K562 (cell line): Measurements from ENCODE around the gene RGS14. TPM values are rescaled to one million over a fixed set of nuclear protein-coding genes. Genes with fewer than 3 reads are reported as not detected.

Experiments used
- ATAC-seq: fragments of 200-7000 bp; cut with Tn5 transposase; 3 replicates; pipeline ENCODE4 v1.9.1; 2020; ENCODE audit warnings: moderate library complexity
- BruUV-seq: library from RNA; stranded (reverse); fragments of 400-500 nt; replicated peaks from 2 replicates; lab custom pipeline; 2021; lab: Mats Ljungman, UMichigan
- CTCF ChIA-PET: fragments of 300-600 bp; formaldehyde crosslinking; extraction: SDS; loops from one replicate; lab custom pipeline; 2021; ENCODE audit warnings: low intra/inter-chr PET ratio; lab: Yijun Ruan, JAX
- POLR2A ChIA-PET: fragments of 300-600, 350-650 bp; sonication (Branson Sonifier 250); formaldehyde crosslinking; extraction: SDS; loops from one replicate; lab custom pipeline; 2021; ENCODE audit warnings: antibody characterized with exemption, inconsistent platforms; lab: Yijun Ruan, JAX
- DNase-seq, 4 experiments: peaks; one replicate each; pipeline versions ENCODE4 v3.0.0 to v3.0.0-alpha.2; 2011 to 2018; ENCODE audit warnings: low spot score in 3 of 4, mixed read lengths in 3 of 4; ENCODE audit errors: extremely low read depth in 1 of 4
- FAIRE-seq: peaks from 2 replicates; lab custom pipeline; 2011; peaks lifted over from hg19 to GRCh38; lab: Jason Lieb, UNC
- H2AFZ ChIP-seq: 2 replicates; pipeline ENCODE4 v1.6.0; 2011; ENCODE audit warnings: low read depth, low read length, control low read depth, inconsistent platforms
- H3K27ac ChIP-seq: fragments of 200-600 bp; 3 replicates; pipeline ENCODE4 v1.8.0; 2011; ENCODE audit warnings: low read depth, mild to moderate bottlenecking, control low read depth, inconsistent platforms, low read length, moderate library complexity, mixed read lengths; ENCODE audit errors: extremely low read depth
- H3K27me3 ChIP-seq, 2 experiments: fragments of 300-600 bp in 1 of 2; 2 replicates in 1 of 2; 3 replicates in 1 of 2; pipeline versions ENCODE4 v1.6.0 to v1.8.0; 2011; ENCODE audit warnings: inconsistent platforms in 2 of 2, low read length in 2 of 2, mild to moderate bottlenecking in 1 of 2, mixed read lengths in 1 of 2, moderate library complexity in 1 of 2; ENCODE audit not compliant: control insufficient read depth in 2 of 2, insufficient read depth in 2 of 2
- H3K36me3 ChIP-seq: fragments of 300-600 bp; 3 replicates; pipeline ENCODE4 v1.8.0; 2011; ENCODE audit warnings: mild to moderate bottlenecking, low read length, inconsistent platforms; ENCODE audit not compliant: control insufficient read depth, insufficient read depth
- H3K4me1 ChIP-seq, 2 experiments: fragments of 200-600 bp in 1 of 2; replicated peaks in 1 of 2; 2 replicates in 1 of 2; 3 replicates in 1 of 2; pipeline versions ENCODE4 v1.5.1 to v1.8.0; 2011; ENCODE audit warnings: inconsistent platforms in 2 of 2, low read length in 2 of 2, mild to moderate bottlenecking in 1 of 2, mixed read lengths in 1 of 2, moderate library complexity in 1 of 2; ENCODE audit not compliant: control insufficient read depth in 2 of 2, insufficient read depth in 2 of 2
- H3K4me2 ChIP-seq: 2 replicates; pipeline ENCODE4 v1.6.1; 2011; ENCODE audit warnings: low read length, control low read depth, inconsistent platforms, mixed read lengths; ENCODE audit not compliant: insufficient read depth
- H3K4me3 ChIP-seq: fragments of 200-600 bp; sonication (generic), shearing (Covaris generic); 2 replicates; pipeline ENCODE4 v1.5.1; 2016; ENCODE audit warnings: control low read depth, inconsistent platforms
- H3K79me2 ChIP-seq: fragments of 200-600 bp; 3 replicates; pipeline ENCODE4 v1.8.0; 2011; ENCODE audit warnings: low read length, inconsistent platforms; ENCODE audit not compliant: control insufficient read depth, insufficient read depth
- H3K9ac ChIP-seq, 2 experiments: 2 replicates each; pipeline versions ENCODE4 v1.6.0 to v1.6.1; 2011; ENCODE audit warnings: low read depth in 2 of 2, low read length in 2 of 2, control low read depth in 1 of 2, inconsistent platforms in 1 of 2, mild to moderate bottlenecking in 1 of 2, mixed read lengths in 1 of 2; ENCODE audit not compliant: insufficient read depth in 1 of 2
- H3K9me1 ChIP-seq: one replicate; pipeline ENCODE4 v1.6.0; 2011; ENCODE audit warnings: inconsistent platforms, mild to moderate bottlenecking, low read length, moderate library complexity; ENCODE audit not compliant: control insufficient read depth, insufficient read depth
- H3K9me3 ChIP-seq: replicated peaks from 2 replicates; pipeline ENCODE4 v1.5.1; 2011; ENCODE audit warnings: low read depth, low read length, inconsistent platforms; ENCODE audit not compliant: control insufficient read depth, insufficient read depth
- H4K20me1 ChIP-seq: replicated peaks from 2 replicates; pipeline ENCODE4 v1.6.1; 2011; ENCODE audit warnings: low read length, inconsistent platforms, mixed read lengths; ENCODE audit not compliant: control insufficient read depth, insufficient read depth
- ADNP ChIP-seq: fragments of 200-800 bp; sonication (Bioruptor generic); IDR thresholded peaks from 2 replicates; pipeline ENCODE4 v1.6.1; 2016; ENCODE audit warnings: missing genetic modification characterization, missing compliant biosample characterization
- BCL6 ChIP-seq: fragments of 250-450 bp; sonication (Bioruptor Pico); IDR thresholded peaks from 2 replicates; pipeline ENCODE4 v1.4.0; 2020
- HNRNPH1 ChIP-seq: fragments of 200-400 bp; formaldehyde crosslinking; optimal IDR thresholded peaks from 2 replicates; pipeline ENCODE3; 2017; ENCODE audit warnings: low read depth, mild to moderate bottlenecking, low read length, moderate library complexity
- ID3 ChIP-seq, 2 experiments: fragments of 250-450 bp in 1 of 2; fragments of 450-650 bp in 1 of 2; sonication (Bioruptor Pico) in 1 of 2; IDR thresholded peaks; 2 replicates each; pipeline versions ENCODE4 v1.6.1 to v1.8.0; 2016 to 2021; ENCODE audit warnings: mild to moderate bottlenecking in 2 of 2, moderate library complexity in 2 of 2, missing compliant biosample characterization in 1 of 2, missing genetic modification characterization in 1 of 2
- NFRKB ChIP-seq: fragments of 450-650 bp; IDR thresholded peaks from 2 replicates; pipeline ENCODE4 v1.6.1; 2016; ENCODE audit warnings: low read depth
- NR0B1 ChIP-seq: fragments of 450-650 bp; IDR thresholded peaks from one replicate; pipeline ENCODE4 v1.6.1; 2018; ENCODE audit warnings: mild to moderate bottlenecking, moderate library complexity; ENCODE audit not compliant: partially characterized antibody
- PHB ChIP-seq: fragments of 250-450 bp; sonication (Bioruptor Pico); IDR thresholded peaks from 2 replicates; pipeline ENCODE4 v1.5.0; 2021
- RBFOX2 ChIP-seq: fragments of 200-400 bp; formaldehyde crosslinking; IDR thresholded peaks from 2 replicates; pipeline ENCODE4 v1.6.1; 2017; ENCODE audit warnings: low read depth, mild to moderate bottlenecking, low read length, moderate library complexity
- SRSF3 ChIP-seq: fragments of 200-400 bp; formaldehyde crosslinking; IDR thresholded peaks from 2 replicates; pipeline ENCODE4 v1.6.1; 2016; ENCODE audit warnings: mild to moderate bottlenecking, low read length, moderate library complexity; ENCODE audit not compliant: insufficient read depth
- USF2 ChIP-seq: sonication (generic); formaldehyde crosslinking; IDR thresholded peaks from 2 replicates; pipeline ENCODE4 v1.5.0; 2020; ENCODE audit warnings: missing genetic modification reagents
- ZNF174 ChIP-seq: fragments of 250-450 bp; sonication (Bioruptor Pico); IDR thresholded peaks from 2 replicates; pipeline ENCODE4 v1.4.0; 2020; ENCODE audit warnings: mild to moderate bottlenecking
- ZNF609 ChIP-seq: sonication (generic); formaldehyde crosslinking; IDR thresholded peaks from 2 replicates; pipeline ENCODE4 v1.8.1; 2023; ENCODE audit warnings: missing genetic modification reagents, mild to moderate bottlenecking, borderline replicate concordance
- ZNF75A ChIP-seq: fragments of 450-650 bp; formaldehyde crosslinking; IDR thresholded peaks from 2 replicates; pipeline ENCODE4 v1.4.0; 2020; ENCODE audit warnings: mild to moderate bottlenecking
- WGBS: fragments of 100-300 bp; shearing (Covaris generic); methylation state at CpG from one replicate; pipeline ENCODE4 v1.1.6; 2016; ENCODE audit warnings: low coverage, mixed read lengths; ENCODE audit not compliant: insufficient coverage; ENCODE audit errors: missing lambda C conversion rate; 5-methylcytosine and 5-hydroxymethylcytosine counted together
- in situ Hi-C: fragments of 300-500 bp; cut with MboI; formaldehyde crosslinking; loops from 4 replicates; pipeline ENCODE4 v1.15.0; 2018; ENCODE audit warnings: inconsistent platforms, mixed read lengths
- intact Hi-C: fragments of 100-400 bp; cut with micrococcal nuclease; formaldehyde crosslinking; loops from 2 replicates; pipeline ENCODE4 v1.14.2; 2022
- polyA plus RNA-seq, 8 experiments: library from polyadenylated mRNA; depleted of rRNA in 4 of 8; stranded (reverse) in 5 of 8; unstranded in 3 of 8; fragments of >200 nt; fragmentation: Nextera tagmentation in 2 of 8; fragmentation: Illumina TruSeq in 1 of 8; extraction: Ambion mirVana in 2 of 8; extraction: Trizol in 1 of 8; gene quantifications; 2 replicates each; pipeline versions ENCODE4 v1.2.1 to v1.2.3, GENCODE V29; 2011 to 2014; ENCODE audit warnings: inconsistent platforms in 1 of 8, missing spikeins in 1 of 8
- total RNA-seq, 7 experiments: library from RNA; depleted of rRNA in 6 of 7; stranded (reverse); fragments of >200 nt in 6 of 7; fragmentation: Illumina TruSeq in 2 of 7; extraction: Trizol in 2 of 7; gene quantifications; 2 replicates each; pipeline versions ENCODE4 v1.2.1 to v1.2.3, GENCODE V29; 2011 to 2021; ENCODE audit warnings: low replicate concordance in 1 of 7

Gene RGS14
- total and polyA plus RNA-seq, 9 of the 15 experiments (the other 6 are each of a cell fraction or from before 2014, with no cell fraction given): 0.28 to 75.9 (median 34.5) TPM

- TF ChIP-seq RBFOX2 (peak; percentile 51), NR0B1 (no peak), ZNF174 (CRISPR knock-in tag) (no peak), SRSF3 (0 out of 2 replicates have a peak, but pooled peaks have one; percentile 82), NFRKB (peak; percentile 68; the same call in 1 of the 2 replicates), ID3 (CRISPR knock-in tag; IDR thresholded peaks at IDR 0.05) (no peak), ID3 (tag; IDR thresholded peaks at IDR 0.05) (peak; percentile 27; the same call in 1 of the 2 replicates), PHB (CRISPR knock-in tag) (no peak)
Observed at GRCh38 chr5:177404641-177405179, 47.0 kb downstream of the RGS14 start (continued).

GRCh38 chr5:177405312-177405711, 47.6 kb downstream of the RGS14 start:
- no peak overlapping the region for H3K4me3 ChIP-seq
- no peak overlapping the region for H3K27ac ChIP-seq
- no peaks in the 10 kb centered on the region for H3K9me3 ChIP-seq
- intact Hi-C loops (loop anchor here (2.0 kb wide), 1 partner anchor 95 kb away; no protein-coding TSS in a partner anchor), in situ Hi-C loops (no loop called here)
- H2AFZ ChIP-seq: peak overlapping the region; percentile 98
- no peaks in the 10 kb centered on the region for H3K9me1 ChIP-seq
- peak overlapping the region; percentile 83 to 92; a peak in 3 of 4 replicates for H3K9ac ChIP-seq
- peak overlapping the region; percentile 80 for H3K4me2 ChIP-seq
- no peaks in the 10 kb centered on the region for H3K27me3 ChIP-seq
- POLR2A ChIA-PET: interaction anchor here (0.7 to 2.5 kb wide), 16 partner anchors 9 to 125 kb away, joined by 3 to 15 read pairs (median 6); partner anchors contain the start of gene PDLIM7
- no peak for ATAC-seq
- H3K36me3 ChIP-seq: no peaks in the 10 kb centered on the region
- peaks cover 10 to 42% of the 10 kb centered on the region in 2 experiments for H3K4me1 ChIP-seq
- BruUV-seq: no TSS peak
- H3K79me2 ChIP-seq: peaks cover 4% of the 10 kb centered on the region; the same call in 1 of the 3 replicates
- CTCF ChIA-PET: interaction anchor here (4.0 kb wide), 1 partner anchor 50 kb away, joined by 107 read pairs; no protein-coding TSS in a partner anchor
- DNase-seq: no peak
- FAIRE-seq: no peak
- 43% methylated on average over 1 of the region's 2 CpGs for WGBS
- H4K20me1 ChIP-seq: no peaks in the 10 kb centered on the region
- no peak for TF ChIP-seq ADNP (tag)
- no peak for TF ChIP-seq USF2 (CRISPR knock-in tag)
- no peak for TF ChIP-seq BCL6
- no peak for TF ChIP-seq HNRNPH1
- TF ChIP-seq ZNF75A (CRISPR knock-in tag): no peak
- no peak for TF ChIP-seq ZNF609 (CRISPR knock-in tag)
